ENCODE data around the gene PTS. TPM values are rescaled to one million over a fixed set of nuclear protein-coding genes. Genes with fewer than 3 reads are reported as not detected.

PTS gene
- total RNA-seq, 6 donors from 2014 or later, result 15.0 to 26.5 (median 21.2) TPM

- TF ChIP-seq EP300 (IDR thresholded peaks at IDR 0.05) (no peak), POLR2AphosphoS5 (IDR thresholded peaks at IDR 0.05) (no peak)
Observed at GRCh38 chr11:112215621-112216020, 10.6 kb upstream of the PTS start.

GRCh38 chr11:112216561-112217105, 9.6 kb upstream of the PTS start:
- no peak for TF ChIP-seq CTCF (IDR thresholded peaks at IDR 0.05)
- no peak for TF ChIP-seq POLR2A (IDR thresholded peaks at IDR 0.05)
- no peak for TF ChIP-seq POLR2AphosphoS5 (IDR thresholded peaks at IDR 0.05)
- Histone ChIP-seq H3K9me3 (no peaks in the 10 kb centered on the region), H3K27ac (no peak overlapping the region), H3K4me1 (peaks cover 0 to 4% (median under 1%) of the 10 kb centered on the region in 4 donors), H3K4me3 (no peak overlapping the region), H3K27me3 (no peaks in the 10 kb centered on the region), H3K36me3 (no peaks in the 10 kb centered on the region)
- whole genome bisulfite sequencing, 2 donors, result 82 to 96% methylated on average over 1 of the region's 1 CpG
- ATAC-seq (ENCODE audit: low FRiP score in 2 of 2) (no peak), DNase-seq (no peak)

More at GRCh38 chr11:112215621-112216020, 10.6 kb upstream of the PTS start:
- Histone ChIP-seq H3K4me1 (peaks cover 0 to 4% (median 0%) of the 10 kb centered on the region in 4 donors), H3K36me3 (no peaks in the 10 kb centered on the region), H3K9me3 (no peaks in the 10 kb centered on the region), H3K27me3 (no peaks in the 10 kb centered on the region), H3K27ac (no peak overlapping the region), H3K4me3 (no peak overlapping the region)
- no peak for ATAC-seq (ENCODE audit: low FRiP score in 2 of 2)
- no peak for DNase-seq
- WGBS, 2 donors, result 84 to 87% methylated on average over 6 of the region's 6 CpGs

- DNase-seq (peak in 1 of 2 donors; percentile 24), ATAC-seq (ENCODE audit: low FRiP score in 2 of 2) (peak; percentile 90 to 96)
- WGBS, 2 donors, result 33 to 35% methylated on average over 7 of the region's 7 CpGs
- H3K36me3 ChIP-seq, result no peaks in the 10 kb centered on the region
- H3K27ac ChIP-seq, result no peak overlapping the region
- no peaks in the 10 kb centered on the region for H3K9me3 ChIP-seq
- no peaks in the 10 kb centered on the region for H3K27me3 ChIP-seq
- no peak overlapping the region for H3K4me3 ChIP-seq
- H3K4me1 ChIP-seq, result peaks cover 0 to 8% (median 2%) of the 10 kb centered on the region in 4 donors
- TF ChIP-seq CTCF (IDR thresholded peaks at IDR 0.05) (peak; percentile 76 to 88 (median 82)), EP300 (IDR thresholded peaks at IDR 0.05) (no peak)
Observed at GRCh38 chr11:112219476-112220232, 6.6 kb upstream of the PTS start.

- ATAC-seq (ENCODE audit: low FRiP score in 2 of 2) (no peak), DNase-seq (no peak)
- H3K27ac ChIP-seq, result peak overlapping the region in 3 of 4 donors; percentile 12 to 67 (median 32)
- H3K4me1 ChIP-seq, result peaks cover 0 to 8% (median 4%) of the 10 kb centered on the region in 4 donors
- H3K36me3 ChIP-seq, result no peaks in the 10 kb centered on the region
- WGBS, 2 donors, result 45 to 54% methylated on average over 3 of the region's 3 CpGs
- H3K9me3 ChIP-seq, result no peaks in the 10 kb centered on the region
- H3K4me3 ChIP-seq, result no peak overlapping the region
- TF ChIP-seq EP300 (IDR thresholded peaks at IDR 0.05) (no peak), POLR2A (IDR thresholded peaks at IDR 0.05) (no peak), POLR2AphosphoS5 (IDR thresholded peaks at IDR 0.05) (no peak), CTCF (IDR thresholded peaks at IDR 0.05) (no peak)
- H3K27me3 ChIP-seq, result no peaks in the 10 kb centered on the region
Observed at GRCh38 chr11:112221274-112221835, 4.9 kb upstream of the PTS start.

- ATAC-seq (ENCODE audit: low FRiP score in 2 of 2) (no peak), DNase-seq (peak in 1 of 2 donors; percentile 30)
- Histone ChIP-seq H3K27ac (peak overlapping the region in 2 of 4 donors; percentile 30 to 67), H3K9me3 (no peaks in the 10 kb centered on the region), H3K4me1 (peaks cover 3 to 12% (median 8%) of the 10 kb centered on the region in 4 donors), H3K4me3 (no peak overlapping the region), H3K27me3 (no peaks in the 10 kb centered on the region), H3K36me3 (no peaks in the 10 kb centered on the region)
- no peak for TF ChIP-seq POLR2AphosphoS5 (IDR thresholded peaks at IDR 0.05)
- no peak for TF ChIP-seq EP300 (IDR thresholded peaks at IDR 0.05)
- TF ChIP-seq CTCF (IDR thresholded peaks at IDR 0.05), result no peak
- TF ChIP-seq POLR2A (IDR thresholded peaks at IDR 0.05), result no peak
- WGBS, 2 donors, result 67 to 79% methylated on average over 2 to 4 of the region's 4 CpGs
Observed at GRCh38 chr11:112222303-112222702, 3.9 kb upstream of the PTS start.

Data from upper lobe of left lung (tissue), 6 donors.